ENCODE results near the gene STMN3. TPM values are rescaled to one million over a fixed set of nuclear protein-coding genes. Genes with fewer than 3 reads are reported as not detected.

The STMN3 gene
- total RNA-seq, 1 experiment from 2014 or later, result 15.8 TPM

DNA sequence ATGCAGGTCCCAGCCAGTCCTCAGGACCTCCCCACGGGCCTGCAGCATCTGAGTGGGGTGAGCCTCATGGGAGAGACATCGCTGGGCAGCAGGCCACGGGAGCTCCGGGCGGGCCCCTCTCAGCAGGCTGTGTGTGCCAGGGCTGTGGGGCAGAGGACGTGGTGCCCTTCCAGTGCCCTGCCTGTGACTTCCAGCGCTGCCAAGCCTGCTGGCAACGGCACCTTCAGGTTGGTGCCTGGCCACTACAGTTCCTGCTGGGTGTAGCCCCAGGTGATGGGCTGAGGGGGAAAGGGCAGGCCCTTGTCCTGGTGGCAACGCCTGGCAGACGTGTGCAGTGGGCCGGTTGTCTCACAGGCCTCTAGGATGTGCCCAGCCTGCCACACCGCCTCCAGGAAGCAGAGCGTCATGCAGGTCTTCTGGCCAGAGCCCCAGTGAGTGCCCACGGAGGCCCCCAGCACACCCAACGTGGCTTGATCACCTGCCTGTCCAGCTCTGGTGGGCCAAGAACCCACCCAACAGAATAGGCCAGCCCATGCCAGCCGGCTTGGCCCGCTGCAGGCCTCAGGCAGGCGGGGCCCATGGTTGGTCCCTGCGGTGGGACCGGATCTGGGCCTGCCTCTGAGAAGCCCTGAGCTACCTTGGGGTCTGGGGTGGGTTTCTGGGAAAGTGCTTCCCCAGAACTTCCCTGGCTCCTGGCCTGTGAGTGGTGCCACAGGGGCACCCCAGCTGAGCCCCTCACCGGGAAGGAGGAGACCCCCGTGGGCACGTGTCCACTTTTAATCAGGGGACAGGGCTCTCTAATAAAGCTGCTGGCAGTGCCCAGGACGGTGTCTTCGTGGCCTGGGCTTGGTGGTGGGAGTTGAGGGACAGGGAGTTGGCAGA lies 42.4 kb upstream of the STMN3 start:
- no peak for ATAC-seq
- Histone ChIP-seq H2AFZ (ENCODE audit: low read length) (no peak overlapping the region), H3F3A (ENCODE audit: low read length, unreplicated experiment) (no peaks in the 10 kb centered on the region), H3K27ac (ENCODE audit: low read length) (no peak overlapping the region), H3K79me2 (ENCODE audit: low read length) (0 out of 2 replicates have a peak, but pooled peaks cover 7% of the 10 kb centered on the region), H3K27me3 (ENCODE audit: low read length) (no peaks in the 10 kb centered on the region), H3K4me1 (ENCODE audit: insufficient read depth, low read length) (peaks cover 39% of the 10 kb centered on the region), H3K4me3 (ENCODE audit: low read length) (no peak overlapping the region), H3K9me2 (replicated peaks; ENCODE audit: low read length) (no peaks in the 10 kb centered on the region), H3K9me3 (ENCODE audit: low read length) (no peaks in the 10 kb centered on the region), H4K20me1 (ENCODE audit: low read length) (no peaks in the 10 kb centered on the region), H3K9ac (ENCODE audit: low read length) (no peak overlapping the region), H3K36me3 (ENCODE audit: low read depth, low read length) (peaks cover 4% of the 10 kb centered on the region; the same call in 1 of the 2 replicates), H3K4me2 (ENCODE audit: low read length) (no peak overlapping the region)
- TF ChIP-seq EZH2 (IDR thresholded peaks at IDR 0.05; ENCODE audit: low read length, unreplicated experiment) (no peak), EZH2phosphoT487 (IDR thresholded peaks at IDR 0.05; ENCODE audit: borderline replicate concordance, low read length) (no peak)
- TF ChIP-seq, protein P1, sequence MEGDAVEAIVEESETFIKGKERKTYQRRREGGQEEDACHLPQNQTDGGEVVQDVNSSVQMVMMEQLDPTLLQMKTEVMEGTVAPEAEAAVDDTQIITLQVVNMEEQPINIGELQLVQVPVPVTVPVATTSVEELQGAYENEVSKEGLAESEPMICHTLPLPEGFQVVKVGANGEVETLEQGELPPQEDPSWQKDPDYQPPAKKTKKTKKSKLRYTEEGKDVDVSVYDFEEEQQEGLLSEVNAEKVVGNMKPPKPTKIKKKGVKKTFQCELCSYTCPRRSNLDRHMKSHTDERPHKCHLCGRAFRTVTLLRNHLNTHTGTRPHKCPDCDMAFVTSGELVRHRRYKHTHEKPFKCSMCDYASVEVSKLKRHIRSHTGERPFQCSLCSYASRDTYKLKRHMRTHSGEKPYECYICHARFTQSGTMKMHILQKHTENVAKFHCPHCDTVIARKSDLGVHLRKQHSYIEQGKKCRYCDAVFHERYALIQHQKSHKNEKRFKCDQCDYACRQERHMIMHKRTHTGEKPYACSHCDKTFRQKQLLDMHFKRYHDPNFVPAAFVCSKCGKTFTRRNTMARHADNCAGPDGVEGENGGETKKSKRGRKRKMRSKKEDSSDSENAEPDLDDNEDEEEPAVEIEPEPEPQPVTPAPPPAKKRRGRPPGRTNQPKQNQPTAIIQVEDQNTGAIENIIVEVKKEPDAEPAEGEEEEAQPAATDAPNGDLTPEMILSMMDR (conservative IDR thresholded peaks at IDR 0.05; ENCODE audit: low read depth, low read length), result no peak
- intact Hi-C loops (cut with micrococcal nuclease), result no loop called here
- CTCF ChIA-PET, result interaction anchor here (1.0 kb wide), 1 partner anchor 54 kb away, joined by 4 read pairs; no protein-coding TSS in a partner anchor
- POLR2A ChIA-PET (ENCODE audit: unreplicated experiment), result interaction anchor here (0.6 kb wide), 1 partner anchor 13 kb away, joined by 3 read pairs; no protein-coding TSS in a partner anchor
- no TSS peak for BruUV-seq (replicated peaks)
- no peak for DNase-seq

DNA sequence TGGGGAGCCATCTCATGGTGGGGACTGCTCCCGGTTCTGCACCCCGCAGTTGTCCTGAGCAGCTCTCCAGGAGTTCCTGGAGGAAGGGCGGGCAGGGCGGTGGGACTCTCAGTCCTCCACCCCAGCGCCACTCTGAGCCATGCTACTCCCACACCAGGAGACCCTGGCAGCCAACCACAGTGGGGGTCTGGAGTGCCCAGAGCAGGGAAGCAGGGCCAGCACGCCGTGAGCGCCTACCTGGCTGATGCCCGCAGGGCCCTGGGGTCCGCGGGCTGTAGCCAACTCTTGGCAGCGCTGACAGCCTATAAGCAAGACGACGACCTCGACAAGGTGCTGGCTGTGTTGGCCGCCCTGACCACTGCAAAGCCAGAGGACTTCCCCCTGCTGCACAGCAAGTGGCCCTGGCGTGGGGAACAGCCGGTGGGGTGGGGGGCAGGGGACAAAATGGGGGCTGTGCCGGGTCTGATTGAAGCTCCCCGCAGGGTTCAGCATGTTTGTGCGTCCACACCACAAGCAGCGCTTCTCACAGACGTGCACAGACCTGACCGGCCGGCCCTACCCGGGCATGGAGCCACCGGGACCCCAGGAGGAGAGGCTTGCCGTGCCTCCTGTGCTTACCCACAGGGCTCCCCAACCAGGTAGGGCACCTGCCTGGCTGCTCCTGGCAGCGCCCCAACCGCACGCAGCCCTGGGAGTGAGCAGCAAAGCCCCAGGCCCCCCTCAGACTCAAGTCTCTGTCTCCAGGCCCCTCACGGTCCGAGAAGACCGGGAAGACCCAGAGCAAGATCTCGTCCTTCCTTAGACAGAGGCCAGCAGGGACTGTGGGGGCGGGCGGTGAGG lies 41.6 kb upstream of the STMN3 start:
- H4K20me1 ChIP-seq (ENCODE audit: low read length), result no peaks in the 10 kb centered on the region
- ChIA-PET POLR2A (ENCODE audit: unreplicated experiment) (no interaction called here), CTCF (no interaction called here)
- no peaks in the 10 kb centered on the region for H3F3A ChIP-seq (ENCODE audit: low read length, unreplicated experiment)
- no peaks in the 10 kb centered on the region for H3K9me3 ChIP-seq (ENCODE audit: low read length)
- no peaks in the 10 kb centered on the region for H3K27me3 ChIP-seq (ENCODE audit: low read length)
- BruUV-seq (replicated peaks), result no TSS peak
- no peaks in the 10 kb centered on the region for H3K9me2 ChIP-seq (replicated peaks; ENCODE audit: low read length)
- no peak for TF ChIP-seq EZH2 (IDR thresholded peaks at IDR 0.05; ENCODE audit: low read length, unreplicated experiment)
- TF ChIP-seq EZH2phosphoT487 (IDR thresholded peaks at IDR 0.05; ENCODE audit: borderline replicate concordance, low read length), result no peak
- TF ChIP-seq, protein P1 (conservative IDR thresholded peaks at IDR 0.05; ENCODE audit: low read depth, low read length), result no peak
- ATAC-seq (no peak), DNase-seq (no peak)
- H3K4me2 ChIP-seq (ENCODE audit: low read length), result no peak overlapping the region
- H3K36me3 ChIP-seq (ENCODE audit: low read depth, low read length), result no peaks in the 10 kb centered on the region; the same call in 1 of the 2 replicates
- H2AFZ ChIP-seq (ENCODE audit: low read length), result no peak overlapping the region
- 0 out of 2 replicates have a peak, but pooled peaks cover 7% of the 10 kb centered on the region for H3K79me2 ChIP-seq (ENCODE audit: low read length)
- H3K4me3 ChIP-seq (ENCODE audit: low read length), result no peak overlapping the region
- intact Hi-C loops (cut with micrococcal nuclease), result no loop called here
- H3K27ac ChIP-seq (ENCODE audit: low read length), result no peak overlapping the region
- H3K9ac ChIP-seq (ENCODE audit: low read length), result no peak overlapping the region
- peaks cover 36% of the 10 kb centered on the region for H3K4me1 ChIP-seq (ENCODE audit: insufficient read depth, low read length)

Data from PC-3 (cell line).